OCI-M2 (cell line): ENCODE data around the gene MYH15.

Experiments used
- DNase-seq: peaks from one replicate; lab custom pipeline; 2025; ENCODE audit not compliant: unreplicated experiment; lab: John Stamatoyannopoulos, UW

Gene MYH15

GRCh38 chr3:108473711-108474110 lies 36.7 kb downstream of the MYH15 start:
- no peak for DNase-seq

GRCh38 chr3:108472001-108472591 lies 38.3 kb downstream of the MYH15 start:
- no peak for DNase-seq

- no peak for DNase-seq
Measured at GRCh38 chr3:108471426-108471825, 39.0 kb downstream of the MYH15 start.

- DNase-seq: no peak
Measured at GRCh38 chr3:108469126-108469525, 41.3 kb downstream of the MYH15 start.

- DNase-seq: no peak
Measured at GRCh38 chr3:108468577-108468976, 41.8 kb downstream of the MYH15 start.

- no peak for DNase-seq
Measured at GRCh38 chr3:108462899-108463298, 47.5 kb downstream of the MYH15 start.

GRCh38 chr3:108461661-108462111 lies 48.7 kb downstream of the MYH15 start:
- DNase-seq: no peak

- no peak for DNase-seq
Measured at GRCh38 chr3:108459225-108459624, 51.2 kb downstream of the MYH15 start.

- no peak for DNase-seq
Measured at GRCh38 chr3:108455212-108455705, 55.1 kb downstream of the MYH15 start.

- DNase-seq: no peak
Measured at GRCh38 chr3:108453565-108453964, 56.8 kb downstream of the MYH15 start.

GRCh38 chr3:108450444-108450843 lies 60.0 kb downstream of the MYH15 start:
- no peak for DNase-seq

GRCh38 chr3:108448593-108448992 lies 61.8 kb downstream of the MYH15 start:
- no peak for DNase-seq

- no peak for DNase-seq
Measured at GRCh38 chr3:108447096-108447847, 63.1 kb downstream of the MYH15 start.

GRCh38 chr3:108442281-108442680 lies 68.1 kb downstream of the MYH15 start:
- DNase-seq: no peak

GRCh38 chr3:108441518-108441917 lies 68.9 kb downstream of the MYH15 start:
- DNase-seq: no peak

GRCh38 chr3:108441071-108441507 lies 69.3 kb downstream of the MYH15 start:
- DNase-seq: no peak

- no peak for DNase-seq
Measured at GRCh38 chr3:108438542-108438941, 71.9 kb downstream of the MYH15 start.

GRCh38 chr3:108437439-108437838 lies 73.0 kb downstream of the MYH15 start:
- DNase-seq: no peak

- DNase-seq: no peak
Measured at GRCh38 chr3:108433928-108434327, 76.5 kb downstream of the MYH15 start.

- DNase-seq: no peak
Measured at GRCh38 chr3:108432431-108432830, 78.0 kb downstream of the MYH15 start.

GRCh38 chr3:108430540-108430939 lies 79.9 kb downstream of the MYH15 start:
- no peak for DNase-seq

- no peak for DNase-seq
Measured at GRCh38 chr3:108428586-108428985, 81.8 kb downstream of the MYH15 start.
